Mammary epithelial cell (primary cell): ENCODE results near the gene CSTPP1.

Experiments used
- EZH2 ChIP-seq: IDR thresholded peaks from 2 replicates; pipeline ENCODE4 v1.6.1; 2012; ENCODE audit warnings: low read length, inconsistent platforms, borderline replicate concordance
- TF ChIP-seq, protein P1 (sequence below), 2 donors: IDR thresholded peaks in 1 of 2; conservative IDR thresholded peaks in 1 of 2; 2 replicates each; pipeline ENCODE4 v1.5.1; 2011 to 2012; ENCODE audit warnings: inconsistent platforms in 2 of 2, low read length in 2 of 2, mild to moderate bottlenecking in 2 of 2, control low read depth in 1 of 2, low read depth in 1 of 2; ENCODE audit not compliant: insufficient read depth in 1 of 2; ENCODE audit errors: extremely low read depth in 1 of 2

DNA sequence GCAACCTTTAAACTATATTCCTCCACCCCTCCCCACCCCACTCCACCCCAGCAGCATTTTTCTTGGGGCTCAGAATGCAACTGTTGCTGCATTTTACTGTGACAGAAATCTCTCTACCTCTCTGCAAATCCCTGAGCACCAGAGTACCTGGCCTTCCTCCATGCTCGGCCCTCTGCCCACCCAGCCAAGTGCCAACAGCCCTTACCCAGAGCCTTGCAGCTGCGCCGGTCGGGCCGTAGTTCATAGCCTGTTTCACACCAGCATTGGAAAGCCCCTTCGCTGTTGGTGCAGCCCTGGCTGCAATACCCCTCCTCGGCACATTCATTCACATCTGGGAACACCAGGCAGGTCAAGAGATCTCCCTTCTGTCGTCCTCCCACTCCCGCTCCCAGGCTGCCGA, 41.6 kb upstream of the CSTPP1 start:
- TF ChIP-seq, protein P1, sequence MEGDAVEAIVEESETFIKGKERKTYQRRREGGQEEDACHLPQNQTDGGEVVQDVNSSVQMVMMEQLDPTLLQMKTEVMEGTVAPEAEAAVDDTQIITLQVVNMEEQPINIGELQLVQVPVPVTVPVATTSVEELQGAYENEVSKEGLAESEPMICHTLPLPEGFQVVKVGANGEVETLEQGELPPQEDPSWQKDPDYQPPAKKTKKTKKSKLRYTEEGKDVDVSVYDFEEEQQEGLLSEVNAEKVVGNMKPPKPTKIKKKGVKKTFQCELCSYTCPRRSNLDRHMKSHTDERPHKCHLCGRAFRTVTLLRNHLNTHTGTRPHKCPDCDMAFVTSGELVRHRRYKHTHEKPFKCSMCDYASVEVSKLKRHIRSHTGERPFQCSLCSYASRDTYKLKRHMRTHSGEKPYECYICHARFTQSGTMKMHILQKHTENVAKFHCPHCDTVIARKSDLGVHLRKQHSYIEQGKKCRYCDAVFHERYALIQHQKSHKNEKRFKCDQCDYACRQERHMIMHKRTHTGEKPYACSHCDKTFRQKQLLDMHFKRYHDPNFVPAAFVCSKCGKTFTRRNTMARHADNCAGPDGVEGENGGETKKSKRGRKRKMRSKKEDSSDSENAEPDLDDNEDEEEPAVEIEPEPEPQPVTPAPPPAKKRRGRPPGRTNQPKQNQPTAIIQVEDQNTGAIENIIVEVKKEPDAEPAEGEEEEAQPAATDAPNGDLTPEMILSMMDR (conservative IDR thresholded peaks at IDR 0.05 in 1 of 2, IDR thresholded peaks at IDR 0.05 in 1 of 2; ENCODE audit: extremely low read depth in 1 of 2, insufficient read depth in 1 of 2, low read depth in 1 of 2, low read length in 2 of 2): no peak
- TF ChIP-seq EZH2: no peak
